DMS79 (cell line): ENCODE results near the gene TBATA.
A peak's percentile ranks its signal among the peaks of the same experiment; 100 is the strongest.

ENCODE experiments used
- DNase-seq: peaks from one replicate; lab custom pipeline; 2025; lab: John Stamatoyannopoulos, UW

TBATA gene

GRCh38 chr10:70742537-70743429 lies 42.4 kb downstream of the TBATA start:
- DNase-seq, result no peak

GRCh38 chr10:70740406-70741288 lies 44.5 kb downstream of the TBATA start:
- DNase-seq, result no peak

GRCh38 chr10:70738761-70739121 lies 46.4 kb downstream of the TBATA start:
- no peak for DNase-seq

DNA sequence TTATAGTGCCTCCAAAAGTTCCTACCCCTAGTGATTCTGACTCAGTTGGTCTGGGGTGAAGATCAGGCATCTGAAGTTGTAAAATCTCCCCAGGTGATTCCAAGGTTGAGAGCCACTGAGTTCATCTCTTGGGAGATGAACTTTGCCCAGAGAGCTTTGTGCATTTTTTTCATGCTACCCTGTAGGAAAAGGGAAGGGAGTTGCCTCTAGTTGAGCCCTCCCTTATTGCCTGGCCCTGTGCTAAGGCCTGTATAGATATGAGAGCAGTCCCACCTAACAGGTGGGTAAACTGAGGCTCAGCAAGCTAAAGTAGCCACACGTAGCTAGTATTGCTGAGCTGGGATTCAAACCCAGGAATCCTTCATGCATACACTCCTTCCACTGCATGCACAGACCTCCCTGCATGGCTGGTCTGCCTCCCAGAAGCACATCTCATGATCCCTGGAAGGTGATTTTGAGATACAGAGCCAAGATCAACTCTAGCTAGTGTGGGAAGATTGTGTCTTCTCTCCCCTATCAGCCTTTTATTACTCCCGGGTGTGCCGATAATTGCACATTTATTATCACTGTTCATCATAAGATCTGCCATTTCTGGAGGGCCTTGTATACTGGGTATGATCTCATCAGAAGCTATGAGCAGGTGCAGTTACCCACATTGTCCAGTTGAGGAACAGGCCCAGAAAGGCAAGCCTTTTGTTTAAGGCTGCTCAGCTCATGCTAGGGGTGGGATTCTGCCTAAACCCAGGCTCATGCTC lies 47.0 kb downstream of the TBATA start:
- no peak for DNase-seq

GRCh38 chr10:70737250-70737649 lies 47.9 kb downstream of the TBATA start:
- DNase-seq, result no peak

GRCh38 chr10:70736525-70736924 lies 48.7 kb downstream of the TBATA start:
- DNase-seq, result no peak

GRCh38 chr10:70735161-70735560 lies 50.0 kb downstream of the TBATA start:
- DNase-seq, result no peak

GRCh38 chr10:70733051-70733450 lies 52.1 kb downstream of the TBATA start:
- DNase-seq, result no peak

DNA sequence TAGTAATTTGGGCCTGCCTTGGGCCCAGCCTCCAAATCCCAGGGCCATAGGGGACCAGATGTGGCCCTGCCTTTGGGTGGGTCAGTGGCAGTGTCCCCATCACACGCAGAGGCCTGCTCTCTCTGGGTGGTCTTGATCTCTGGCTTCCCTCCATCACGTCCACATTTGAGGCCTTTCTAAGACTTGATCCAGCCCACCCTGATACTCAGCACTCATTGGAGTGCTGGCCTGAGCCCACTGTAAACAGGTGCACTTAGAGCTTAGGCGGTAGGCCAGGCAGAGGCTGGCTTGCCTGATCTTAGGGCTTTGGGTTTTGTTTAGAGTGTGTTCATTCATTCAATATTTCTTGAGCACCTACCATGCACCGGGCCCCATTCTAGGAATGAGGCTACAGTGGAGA lies 52.6 kb downstream of the TBATA start:
- DNase-seq, result no peak

DNA sequence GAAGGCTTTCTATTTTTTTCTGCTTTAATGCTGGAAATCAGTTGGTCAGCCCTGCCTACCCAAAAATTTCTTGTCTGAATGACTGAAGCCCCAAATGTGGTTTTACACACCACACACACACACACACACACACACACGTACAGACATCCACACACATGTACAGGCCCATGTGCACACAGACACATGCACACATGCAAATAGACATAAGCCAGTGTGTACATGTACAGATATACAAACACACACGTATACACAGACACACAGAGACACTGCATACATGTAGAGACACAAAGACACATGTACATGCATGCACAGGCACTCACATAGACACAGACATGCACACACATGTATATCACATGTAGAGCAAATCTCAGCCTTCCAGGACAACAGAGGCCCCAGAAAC lies 54.2 kb downstream of the TBATA start:
- no peak for DNase-seq

DNA sequence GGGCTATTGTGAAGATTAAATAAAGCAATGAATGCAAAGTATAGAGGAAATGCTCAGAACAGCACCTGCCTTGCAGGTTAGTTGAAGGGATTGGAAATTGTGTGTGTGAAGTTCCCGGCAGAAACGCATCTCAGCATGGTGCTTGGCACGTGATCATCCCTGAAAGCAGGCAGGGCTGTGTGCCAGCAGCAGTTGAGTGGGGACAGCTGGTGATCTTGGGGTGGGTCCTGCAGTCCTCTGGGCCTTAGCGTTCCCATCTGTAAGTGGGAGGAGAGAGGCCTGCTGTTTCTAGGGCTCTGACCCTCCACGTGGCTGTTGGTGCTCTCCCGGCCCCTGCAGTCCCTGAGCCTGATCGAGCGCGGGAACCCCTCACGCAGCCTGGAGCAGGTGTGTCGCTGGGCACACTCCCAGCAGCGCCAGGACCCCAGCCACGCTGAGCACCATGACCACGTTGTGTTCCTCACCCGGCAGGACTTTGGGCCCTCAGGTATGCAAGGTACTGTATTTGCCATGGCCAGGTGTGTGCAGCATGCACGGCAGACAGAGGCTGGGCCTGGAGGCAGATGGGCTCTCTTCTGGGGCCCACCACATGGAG lies 55.3 kb downstream of the TBATA start:
- peak; percentile 73 for DNase-seq

DNA sequence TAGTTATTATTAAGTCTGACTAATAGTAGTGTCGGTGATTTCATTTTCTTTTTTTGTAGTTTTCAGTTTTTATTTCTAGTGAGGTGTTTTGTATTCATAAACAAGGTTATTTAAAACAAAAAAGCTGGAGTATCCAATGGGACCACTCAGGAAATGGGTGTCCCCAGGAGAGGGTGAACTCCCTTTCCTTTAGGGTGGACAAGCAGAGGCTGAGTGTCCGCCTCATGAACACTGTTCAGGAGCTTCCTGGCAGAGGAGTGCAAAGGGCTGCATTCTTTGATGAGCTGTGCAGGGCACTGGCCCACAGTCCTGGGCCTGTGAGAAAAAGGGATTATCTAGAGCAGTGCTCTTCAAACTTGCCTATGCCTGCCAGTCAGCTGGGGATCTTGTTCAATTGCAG lies 56.8 kb downstream of the TBATA start:
- no peak for DNase-seq

- DNase-seq, result no peak
Observed at GRCh38 chr10:70726909-70727495, 58.2 kb downstream of the TBATA start.

GRCh38 chr10:70723771-70724170 lies 61.4 kb downstream of the TBATA start:
- no peak for DNase-seq

- no peak for DNase-seq
Observed at GRCh38 chr10:70722820-70723424, 62.3 kb downstream of the TBATA start.
